Stimulated activated CD4-positive, alpha-beta T cell treated with anti-CD3 and anti-CD28 coated beads, TNF-alpha, amount 100 ng/mL, for 4 hours (primary cell): ENCODE measurements around the gene ANKRD36C.
"Not testable (repeated sequence)": the region's sequence is repeated elsewhere in the genome, so short reads cannot be mapped to it uniquely, and the experiment has no call there.

ENCODE experiments used
- DNase-seq, 3 experiments: peaks; one replicate each; pipeline ENCODE4 v3.0.0-alpha.2; 2020; ENCODE audit warnings: low read depth in 3 of 3

Gene ANKRD36C

DNA sequence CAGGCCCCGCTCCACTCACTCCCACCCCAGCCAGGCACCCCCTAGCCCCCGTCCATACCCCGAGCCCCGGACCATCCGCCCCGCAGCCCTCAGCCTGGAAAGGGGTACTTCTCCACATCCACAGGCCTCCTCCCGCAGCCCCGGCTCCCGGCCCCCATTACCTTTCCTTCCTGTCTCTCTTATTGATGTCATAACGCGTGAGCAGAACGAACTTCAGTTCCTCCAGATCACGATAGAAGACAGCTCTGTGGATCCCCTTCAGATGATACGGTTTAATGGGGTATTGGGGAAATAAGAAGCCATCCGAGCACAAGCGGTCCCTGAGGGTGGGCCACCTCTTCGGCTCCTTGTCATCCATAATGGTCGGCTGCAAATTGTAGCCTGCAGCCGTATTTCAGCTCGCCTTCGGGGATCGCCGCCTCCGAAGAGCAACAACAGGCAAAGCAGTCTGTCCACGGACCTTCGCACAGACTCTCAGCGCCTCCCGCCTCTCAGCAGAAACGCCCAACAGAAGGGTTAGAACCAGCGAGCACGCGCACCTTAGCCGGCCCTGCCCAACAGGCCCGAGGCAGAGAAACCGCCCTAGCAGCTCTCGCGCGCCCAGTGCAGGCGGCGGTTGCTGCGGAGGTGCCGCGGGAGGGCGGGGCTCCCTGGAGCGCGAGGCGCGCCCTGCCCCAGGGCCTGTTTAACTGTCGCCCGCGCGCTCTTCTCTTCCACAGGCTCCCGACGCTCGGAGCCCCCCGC is at the start of gene ANKRD36C:
Gene ANKRD36C, minus strand, starts transcription at position 474 of the 744 bp plus-strand sequence. Its CDS starts 116 bp downstream, at position 358.
- DNase-seq = peak in 1 of 3 experiments; percentile 23

DNA sequence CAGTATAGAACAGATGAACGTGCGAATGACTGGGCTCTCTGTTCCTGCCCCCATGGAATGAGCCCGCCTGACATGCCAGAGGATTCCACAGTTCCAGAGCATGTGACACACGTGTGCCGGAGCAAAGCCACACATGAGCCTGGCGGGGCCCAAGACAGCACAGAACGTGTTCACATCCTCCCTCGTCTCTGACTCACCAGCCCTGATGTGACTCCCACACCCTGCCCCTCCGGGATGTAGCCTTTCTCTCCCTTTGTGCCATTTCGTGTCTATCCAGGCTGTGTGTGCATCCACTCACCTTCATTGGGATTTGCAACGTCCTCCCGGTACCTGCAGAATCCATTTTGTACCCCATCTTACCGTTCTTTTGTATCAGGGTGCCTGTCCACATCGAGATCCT is 43.9 kb upstream of the ANKRD36C start:
- DNase-seq = not testable (repeated sequence)

DNA sequence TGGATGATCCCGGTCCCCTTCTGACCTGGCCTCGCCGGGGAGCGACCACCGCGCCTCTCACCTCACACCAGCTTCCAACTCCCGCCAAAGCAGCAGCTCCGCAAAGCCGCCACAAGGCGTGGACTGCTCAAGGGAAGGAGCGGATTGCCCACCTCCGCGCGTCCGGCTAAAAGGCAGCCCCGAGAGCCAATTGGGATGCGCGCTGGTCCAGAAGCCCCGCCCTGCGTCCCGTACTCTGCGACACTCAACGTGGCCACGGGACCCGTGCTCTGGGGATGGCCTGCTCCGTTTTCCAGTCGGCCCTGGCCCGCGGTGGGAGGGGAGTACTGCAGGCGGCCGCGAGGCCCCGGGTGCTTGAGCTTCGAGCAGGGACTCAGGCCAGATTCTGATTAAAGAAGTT is 43.2 kb upstream of the ANKRD36C start, which contains the start of gene GPAT2:
Gene GPAT2, minus strand, starts transcription at position 125 of the 400 bp plus-strand sequence. CDS start 2,557 bp downstream, outside the sequence.
- not testable (repeated sequence) for DNase-seq

DNA sequence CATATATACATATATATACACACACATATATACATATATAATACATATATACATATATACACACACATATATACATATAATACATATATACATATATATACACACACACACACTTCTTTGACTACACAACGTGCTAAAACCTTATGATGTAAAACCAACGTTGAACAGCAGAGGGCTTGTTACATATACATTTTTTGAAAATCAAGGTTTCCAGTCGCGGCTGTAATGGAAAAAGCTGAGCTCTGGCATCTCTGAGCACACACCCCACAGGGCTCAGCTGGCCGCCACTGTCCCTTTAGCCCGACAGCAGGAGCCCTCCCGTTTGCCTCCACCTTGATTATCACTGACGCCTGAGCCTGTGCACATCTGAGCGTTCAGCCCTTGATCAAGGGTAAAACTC is 42.4 kb upstream of the ANKRD36C start:
- not testable (repeated sequence) for DNase-seq

DNA sequence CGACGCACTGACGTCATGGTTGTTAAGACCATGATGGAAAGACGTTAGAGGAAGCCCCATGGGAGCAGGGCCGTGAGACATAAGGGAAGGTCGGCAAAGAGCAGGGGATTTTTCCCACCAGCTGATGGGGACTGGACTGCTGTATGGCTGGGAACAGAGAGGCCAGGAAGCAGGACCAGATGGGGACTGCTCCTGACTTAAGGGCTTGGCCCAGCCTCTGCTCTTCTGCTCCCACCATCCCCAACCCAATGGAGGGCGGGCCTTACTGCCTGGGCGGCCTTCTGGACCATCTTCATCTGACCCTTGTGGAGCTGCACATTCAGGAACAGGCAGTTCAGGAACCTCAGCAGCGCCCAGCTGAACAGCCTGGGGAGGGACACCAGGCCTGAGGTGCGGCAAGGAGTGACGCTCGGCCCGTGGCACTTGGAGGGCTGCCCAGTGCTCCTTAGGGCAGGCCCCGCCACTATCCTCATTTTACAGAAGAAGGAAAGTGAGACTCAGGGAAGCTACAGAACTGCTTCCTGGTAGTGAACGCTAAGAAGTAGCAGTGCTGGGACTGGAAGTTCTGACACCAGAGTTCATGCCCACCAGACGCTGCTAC is 36.2 kb upstream of the ANKRD36C start:
- DNase-seq = not testable (repeated sequence)

DNA sequence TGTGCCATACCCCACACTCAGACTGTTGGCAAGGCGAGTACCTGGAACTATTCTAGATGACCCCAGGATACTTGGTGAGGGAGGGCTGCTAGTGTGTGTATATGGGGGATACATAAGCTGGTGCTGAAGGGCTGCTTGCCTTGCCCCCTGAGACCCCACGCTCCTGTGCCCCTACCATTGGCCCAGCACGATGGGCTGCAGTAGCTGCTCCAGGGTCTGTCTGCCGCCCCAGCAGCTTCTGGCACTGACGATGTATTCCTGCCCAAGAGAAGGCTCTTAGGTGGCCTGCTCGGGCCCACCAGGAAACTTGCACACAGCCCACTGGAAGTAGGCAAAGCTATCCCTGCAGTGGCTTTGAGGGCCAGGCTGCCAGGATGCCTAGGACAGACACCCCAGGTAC is 34.1 kb upstream of the ANKRD36C start:
- not testable (repeated sequence) for DNase-seq

DNA sequence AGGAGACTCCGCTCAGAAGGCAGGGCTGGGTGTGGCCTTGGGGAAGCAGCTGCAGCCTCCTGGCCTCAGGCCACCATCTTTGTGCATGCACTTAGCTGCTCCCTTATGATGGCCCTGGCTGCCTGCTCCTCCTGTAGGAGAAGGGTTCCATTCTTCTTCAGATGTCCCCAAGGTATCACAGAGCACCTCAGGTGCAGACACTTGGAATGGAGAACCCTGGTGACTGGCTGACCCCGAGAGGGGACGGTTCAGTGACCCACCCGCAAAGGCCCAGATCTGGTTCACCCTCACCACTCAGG is 33.5 kb upstream of the ANKRD36C start:
- no peak for DNase-seq

DNA sequence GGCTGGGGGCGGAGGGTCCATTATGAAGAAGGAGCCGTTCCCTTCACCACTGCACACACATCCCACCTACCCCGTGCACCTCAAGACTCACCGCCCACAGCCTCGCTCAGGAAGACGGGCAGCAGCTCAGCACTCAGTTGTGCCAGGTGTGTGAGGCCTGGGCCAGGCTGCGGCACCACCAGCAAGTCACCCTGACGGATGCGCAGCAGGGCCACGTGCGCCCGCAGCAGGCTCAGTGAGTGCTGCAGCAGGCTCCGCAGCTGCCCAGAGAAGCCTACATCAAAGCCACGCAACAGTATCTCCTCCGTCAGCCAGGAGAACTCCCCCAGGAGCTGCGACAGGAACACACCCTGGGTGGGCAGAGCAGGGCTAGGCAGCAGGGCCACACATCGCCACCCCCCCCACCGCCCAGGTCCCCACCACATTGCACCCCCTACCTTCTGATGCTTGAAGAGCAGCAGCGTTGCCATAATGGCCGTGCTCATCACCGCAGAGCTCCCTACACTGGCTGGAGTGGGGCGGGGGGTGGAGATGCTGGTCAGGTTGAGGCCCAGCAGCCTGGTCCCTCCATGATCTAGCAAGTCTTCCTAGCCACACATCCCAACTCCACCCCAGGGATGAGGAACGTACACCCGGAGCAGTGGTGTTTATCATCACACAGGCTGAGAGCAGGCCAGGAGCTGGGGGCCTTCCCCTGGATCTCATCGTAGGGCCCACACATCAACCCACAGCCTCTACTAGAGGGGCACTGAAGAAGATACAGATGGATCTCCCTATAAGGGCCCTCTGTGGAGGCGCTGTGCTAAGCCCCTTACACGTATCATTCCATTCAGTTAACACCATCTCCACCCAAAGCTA is 32.9 kb upstream of the ANKRD36C start:
- DNase-seq = no peak

DNA sequence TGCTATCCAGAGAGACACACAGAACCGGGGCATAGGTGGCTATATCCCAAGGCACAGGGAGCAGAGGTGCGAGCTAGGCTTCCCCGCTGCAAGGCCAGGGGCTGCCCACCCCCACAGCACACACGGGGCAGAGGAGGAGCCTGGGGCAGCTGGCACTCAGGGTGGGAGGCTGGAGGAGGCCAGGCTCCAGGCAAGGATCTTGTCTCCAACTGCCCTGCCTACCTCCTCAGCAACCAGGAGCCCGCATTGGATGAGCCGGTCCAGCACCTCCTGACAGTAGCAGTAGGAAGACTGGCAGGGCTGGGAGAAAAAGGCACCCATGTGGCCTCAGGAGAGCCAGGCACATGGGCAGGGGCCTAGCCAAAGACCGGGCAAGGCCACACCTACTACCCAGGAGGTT is 32.1 kb upstream of the ANKRD36C start:
- not testable (repeated sequence) for DNase-seq

DNA sequence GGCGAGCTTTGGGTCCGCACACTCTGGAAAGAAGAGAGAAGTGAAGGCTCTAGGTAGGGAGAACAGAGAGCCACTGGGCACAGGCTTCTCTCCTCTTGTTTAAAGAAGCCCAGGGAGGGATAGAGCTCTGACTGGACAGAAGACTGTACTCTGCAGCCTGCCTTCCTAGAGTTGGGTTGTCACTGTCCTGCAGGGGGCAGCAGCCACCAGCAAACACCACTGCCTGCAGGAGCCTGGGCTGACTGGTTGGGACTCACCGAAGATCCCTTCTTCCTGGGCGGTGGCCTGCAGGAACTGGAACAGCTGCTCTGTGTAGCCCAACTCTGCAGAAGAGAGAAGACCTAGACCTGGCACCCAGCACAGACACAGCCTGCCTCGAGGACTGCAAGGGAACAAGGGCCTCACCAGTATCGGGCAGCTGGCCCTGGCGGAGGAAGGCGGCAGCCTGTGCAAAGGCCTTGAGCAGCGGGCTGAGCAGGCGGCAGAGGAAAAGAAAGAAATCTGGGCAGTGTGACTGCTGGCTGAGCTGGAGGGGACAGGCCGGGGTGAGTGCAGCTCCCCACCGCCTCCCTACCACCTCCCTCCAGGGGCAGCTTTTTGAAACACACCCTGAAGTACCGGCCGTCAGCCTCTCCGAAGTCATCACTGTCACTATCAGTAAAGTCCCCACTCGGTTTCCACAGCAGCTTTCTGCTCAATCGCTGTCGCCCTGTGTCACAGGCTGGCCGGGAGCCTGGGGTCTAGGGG is 31.2 kb upstream of the ANKRD36C start:
- DNase-seq = peak; percentile 25 to 51 (median 38)

DNA sequence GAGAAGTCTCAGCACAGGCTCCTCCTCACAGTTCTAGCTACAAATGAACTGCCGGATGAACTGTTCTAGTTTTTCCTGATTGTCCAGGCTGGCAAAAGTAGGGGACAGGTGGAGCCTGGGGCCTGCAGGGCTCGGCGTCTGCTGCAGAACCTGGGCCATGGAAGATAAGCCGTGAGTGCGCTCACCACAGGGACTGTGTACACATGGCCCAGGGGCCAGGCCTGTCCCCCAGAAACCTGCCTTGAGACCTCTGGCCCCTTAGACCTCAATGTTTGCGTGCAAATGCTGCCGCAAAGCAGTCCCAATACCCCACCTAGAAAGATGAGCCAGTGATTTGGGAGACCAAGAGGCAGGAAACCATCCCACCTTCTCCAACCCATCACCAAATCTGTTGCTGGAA is 30.5 kb upstream of the ANKRD36C start:
- DNase-seq = not testable (repeated sequence)

DNA sequence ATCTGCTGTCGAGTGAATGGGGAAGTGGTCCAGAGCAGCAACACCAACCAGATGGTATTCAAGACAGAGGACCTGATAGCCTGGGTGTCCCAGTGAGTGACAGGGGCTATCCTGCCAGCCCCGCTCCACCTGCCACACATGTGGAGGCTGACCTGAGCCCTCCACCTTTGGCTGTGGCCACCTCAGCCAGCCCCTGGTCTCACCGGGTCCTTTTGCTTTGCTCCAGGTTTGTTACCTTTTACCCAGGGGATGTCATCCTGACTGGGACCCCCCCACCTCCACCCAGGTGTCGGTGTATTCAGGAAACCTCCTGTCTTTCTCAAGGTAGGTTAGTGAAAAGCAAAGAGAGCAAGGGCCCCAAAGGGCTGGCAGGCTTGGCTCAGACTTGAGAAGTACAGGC is 29.5 kb upstream of the ANKRD36C start:
- DNase-seq = not testable (repeated sequence)

DNA sequence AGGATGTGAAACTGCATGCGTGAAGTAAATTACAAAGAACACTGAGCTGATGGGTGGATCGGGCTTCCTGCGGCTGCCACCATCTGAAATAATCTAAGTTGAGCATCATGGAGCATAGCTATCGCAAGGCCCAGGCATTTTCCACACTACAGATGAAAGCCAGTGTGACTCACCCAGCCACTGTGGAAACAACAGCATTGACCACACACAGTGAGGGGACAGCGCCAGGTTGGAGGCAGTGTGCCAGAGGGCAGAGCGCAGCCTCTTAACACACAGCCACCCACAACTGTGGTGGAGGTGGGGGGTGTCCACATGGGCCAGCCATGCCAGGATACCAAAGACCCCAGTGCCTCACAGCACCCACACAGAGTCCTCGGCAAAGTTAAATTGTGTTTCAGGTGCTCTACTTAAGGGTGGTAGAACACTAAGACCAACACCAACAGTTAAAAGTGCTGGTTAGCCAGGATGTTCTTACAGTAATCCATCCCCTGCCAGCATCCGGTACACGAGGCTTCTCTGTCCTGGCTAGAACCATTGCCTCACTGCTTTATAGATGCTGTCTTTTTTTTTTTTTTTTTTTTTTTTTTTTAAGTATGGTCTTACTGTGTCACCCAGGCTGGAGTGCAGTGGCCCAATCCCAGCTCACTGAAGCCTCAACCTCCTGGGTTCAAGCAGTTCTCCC is 28.4 kb upstream of the ANKRD36C start:
- not testable (repeated sequence) for DNase-seq

DNA sequence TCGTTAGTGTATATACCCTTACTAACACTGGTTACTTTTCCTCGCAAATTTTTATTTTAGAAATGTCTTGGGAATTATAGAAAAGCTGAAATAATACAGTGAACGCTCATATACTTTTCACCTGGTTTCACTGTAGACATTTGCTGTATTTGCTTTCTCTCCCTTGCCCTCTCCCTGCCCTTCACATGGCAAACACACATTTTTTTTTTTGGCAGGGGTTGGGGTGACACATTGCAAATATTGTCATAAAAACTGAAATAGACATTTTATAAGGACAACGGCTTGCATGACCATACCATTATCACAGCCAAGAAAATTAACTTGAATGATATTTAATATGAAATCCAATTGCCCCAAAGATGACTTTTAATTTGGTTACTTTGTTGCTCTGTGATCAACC is 24.7 kb upstream of the ANKRD36C start:
- not testable (repeated sequence) for DNase-seq

DNA sequence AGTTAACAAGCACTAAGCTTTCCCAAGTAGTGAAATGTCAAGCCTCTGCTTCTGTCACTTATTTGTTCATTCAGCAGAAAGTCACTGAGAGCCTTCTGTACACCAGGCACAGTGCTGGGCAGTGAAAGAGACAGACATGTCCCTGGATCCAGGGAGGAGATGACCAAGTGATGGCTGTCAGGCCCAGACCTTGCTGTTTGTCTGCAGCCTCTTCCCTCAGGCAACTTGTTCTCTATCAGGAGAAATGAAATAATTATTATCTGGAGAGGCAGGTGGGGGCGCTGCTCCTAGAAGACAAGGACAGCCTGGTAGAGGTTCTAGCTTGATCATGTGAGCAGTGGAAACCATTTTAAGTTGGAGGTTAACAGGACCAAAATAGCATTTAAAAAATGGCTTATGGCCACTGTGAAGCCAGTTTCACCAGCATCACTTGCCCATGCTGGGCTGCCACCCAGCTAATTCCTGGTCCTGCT is 21.2 kb upstream of the ANKRD36C start:
- not testable (repeated sequence) for DNase-seq

DNA sequence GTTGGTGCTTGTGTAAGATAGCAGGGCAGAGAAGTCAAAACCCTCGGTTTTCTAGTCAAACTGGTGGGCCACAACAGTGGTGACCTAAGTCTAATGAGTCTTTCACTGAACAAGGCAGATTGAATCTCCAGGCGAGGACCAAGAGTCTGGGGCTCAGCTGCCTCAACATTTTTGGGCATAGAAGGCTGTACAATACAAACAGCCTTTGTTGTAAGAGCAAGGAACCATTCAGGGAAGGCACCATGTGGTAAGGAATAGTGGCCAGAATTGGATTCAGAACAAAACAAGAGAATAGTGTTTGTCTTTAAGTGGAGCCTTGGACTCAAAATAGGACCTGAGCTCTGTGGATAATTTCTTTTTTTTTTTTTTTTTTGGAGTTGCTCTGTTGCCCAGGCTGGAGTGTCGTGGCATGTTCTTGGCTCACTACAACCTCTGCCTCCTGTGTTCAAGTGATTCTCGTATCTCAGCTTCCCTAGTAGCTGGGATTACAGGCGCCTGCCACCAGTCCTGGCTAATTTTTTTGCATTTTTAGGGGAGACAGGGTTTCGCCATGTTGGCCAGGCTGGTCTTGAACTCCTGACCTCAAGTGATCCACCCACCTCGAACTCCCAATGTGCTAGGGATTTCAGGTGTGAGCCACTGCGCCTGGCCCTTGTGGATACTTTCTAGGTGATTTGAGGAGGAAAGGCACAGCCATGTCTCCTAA is 20.6 kb upstream of the ANKRD36C start:
- DNase-seq = not testable (repeated sequence)

DNA sequence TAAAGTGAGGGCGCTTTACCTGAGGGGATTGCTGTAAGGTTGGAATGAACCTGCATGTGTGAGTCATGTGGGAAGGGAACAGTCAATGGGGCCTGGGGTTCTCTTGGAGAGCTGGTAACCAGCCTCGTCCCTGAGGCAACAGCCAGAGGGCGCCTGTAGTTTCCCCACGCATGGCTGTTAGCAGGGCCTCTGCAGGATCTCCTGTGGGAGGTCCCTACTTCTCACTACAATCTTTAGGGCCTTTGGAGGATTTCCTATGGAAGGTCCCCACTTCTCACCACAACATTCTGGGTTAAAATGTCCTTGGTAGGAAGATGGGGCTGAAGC is 19.5 kb upstream of the ANKRD36C start:
- DNase-seq = not testable (repeated sequence)

DNA sequence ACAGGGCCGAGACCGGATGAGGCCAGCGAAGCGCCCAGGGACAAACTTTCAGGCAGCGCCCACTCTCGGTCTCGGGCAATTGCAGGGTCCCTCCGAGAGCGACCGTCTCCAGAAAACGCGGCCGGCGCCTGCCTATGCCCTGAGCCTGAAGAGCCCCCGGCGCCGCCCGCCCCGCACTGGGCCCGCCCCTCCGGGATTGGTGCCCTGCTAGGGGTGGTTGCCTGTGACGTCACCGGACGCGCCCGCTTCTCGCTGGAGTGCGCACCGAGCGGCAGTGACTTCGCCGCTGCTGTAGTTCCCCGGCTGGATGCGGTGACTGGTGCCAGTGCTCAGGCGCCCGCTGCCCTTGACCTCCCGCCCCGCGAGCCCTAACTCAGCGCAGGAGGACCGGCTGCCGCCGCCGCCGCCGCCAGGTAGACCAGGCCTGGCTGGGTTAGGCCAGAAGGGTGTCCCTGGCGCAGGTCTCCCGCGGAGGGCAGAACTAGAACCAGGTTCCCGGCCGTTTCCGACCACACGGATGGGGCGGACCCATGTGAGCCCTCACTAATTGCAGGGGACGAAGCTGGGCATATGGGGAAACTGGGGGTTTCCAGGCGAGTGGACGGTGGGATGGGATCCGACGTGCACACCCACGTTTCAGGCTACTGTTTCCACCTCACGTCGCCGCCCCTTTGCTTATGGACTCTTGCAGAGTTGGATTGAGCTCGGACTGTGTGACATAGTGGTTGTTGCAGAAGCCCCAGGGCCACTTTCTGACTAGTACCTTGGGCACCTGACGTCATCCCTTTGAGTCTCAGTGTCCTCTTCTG is 18.9 kb upstream of the ANKRD36C start:
- peak; percentile 93 to 97 (median 94) for DNase-seq

DNA sequence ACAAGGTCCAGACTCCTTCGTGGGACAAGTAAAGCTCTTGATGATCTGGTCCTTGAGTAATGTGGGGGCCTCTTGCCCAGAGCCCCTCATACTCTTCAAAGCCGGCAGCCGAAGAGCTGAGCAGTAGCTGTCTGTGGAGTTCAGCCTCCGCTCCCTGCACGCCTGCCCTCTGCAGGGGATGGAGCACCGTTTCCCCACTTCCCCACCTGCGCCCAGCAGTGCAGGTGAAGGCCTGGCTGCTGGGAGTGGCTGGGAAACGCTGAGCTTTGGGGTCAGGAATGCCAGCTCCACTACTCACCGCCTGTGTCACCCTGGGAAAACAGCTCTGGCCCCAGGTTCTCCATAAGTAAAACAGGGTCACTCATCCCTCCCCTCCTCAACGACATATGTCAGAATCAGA is 18.2 kb upstream of the ANKRD36C start:
- DNase-seq = not testable (repeated sequence)

DNA sequence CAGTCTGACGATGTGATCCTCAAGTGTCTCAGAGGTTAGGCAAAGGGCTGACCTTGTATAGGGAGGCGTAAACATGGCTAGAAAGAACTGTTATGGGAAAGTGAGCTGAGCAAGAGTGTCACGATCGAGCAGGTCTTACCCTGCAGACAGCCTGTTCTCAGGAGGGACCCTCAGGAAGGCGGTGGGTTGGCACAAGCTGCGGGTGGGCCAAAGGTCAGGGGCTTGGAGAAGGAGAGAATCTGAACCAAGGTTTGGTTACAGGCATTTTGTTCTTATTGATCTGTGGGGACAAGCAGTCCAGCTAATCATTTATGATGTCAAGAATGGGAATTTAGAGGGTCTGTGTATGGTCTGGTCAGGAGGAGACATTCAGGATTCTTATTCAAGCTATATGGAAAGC is 16.4 kb upstream of the ANKRD36C start:
- DNase-seq = not testable (repeated sequence)
